Measurements from ENCODE around the gene DCTN1.

Gene DCTN1

GRCh38 chr2:74417197-74417596 is 37.1 kb upstream of the DCTN1 start:
- H3K4me1 Mint-ChIP-seq = peaks cover 57% of the 10 kb centered on the region
- no peak for DNase-seq
- ATAC-seq = no peak
- no peaks in the 10 kb centered on the region for H3K9me3 Mint-ChIP-seq
- H3K27ac Mint-ChIP-seq = no peak overlapping the region
- H3K27me3 Mint-ChIP-seq = peaks cover 17% of the 10 kb centered on the region
- no peak overlapping the region for H3K4me3 Mint-ChIP-seq

- H3K4me3 Mint-ChIP-seq = peak overlapping the region in 1 of 2 donors; percentile 93
- DNase-seq = no peak
- no peaks in the 10 kb centered on the region for H3K9me3 Mint-ChIP-seq
- H3K4me1 Mint-ChIP-seq = peaks cover 55% of the 10 kb centered on the region
- no peak for ATAC-seq
- H3K27me3 Mint-ChIP-seq = peaks cover 17% of the 10 kb centered on the region
- H3K27ac Mint-ChIP-seq = no peak overlapping the region
These were observed 36.7 kb upstream of the DCTN1 start for GRCh38 chr2:74416778-74417177.

GRCh38 chr2:74415762-74416395 is 35.8 kb upstream of the DCTN1 start:
- peaks cover 49% of the 10 kb centered on the region for H3K4me1 Mint-ChIP-seq
- ATAC-seq = no peak
- H3K27ac Mint-ChIP-seq = peak overlapping the region in 1 of 2 donors; percentile 77
- peak overlapping the region; percentile 57 to 93 for H3K4me3 Mint-ChIP-seq
- no peaks in the 10 kb centered on the region for H3K9me3 Mint-ChIP-seq
- DNase-seq = no peak
- H3K27me3 Mint-ChIP-seq = peaks cover 17% of the 10 kb centered on the region

GRCh38 chr2:74414881-74415761 is 35.0 kb upstream of the DCTN1 start:
- H3K27me3 Mint-ChIP-seq = peaks cover 17% of the 10 kb centered on the region
- peaks cover 43% of the 10 kb centered on the region for H3K4me1 Mint-ChIP-seq
- peak in 1 of 2 donors; percentile 34 for DNase-seq
- peak overlapping the region; percentile 76 to 93 for H3K4me3 Mint-ChIP-seq
- peak; percentile 62 for ATAC-seq
- H3K9me3 Mint-ChIP-seq = no peaks in the 10 kb centered on the region
- peak overlapping the region in 1 of 2 donors; percentile 40 for H3K27ac Mint-ChIP-seq

- Mint-ChIP-seq H3K27me3 (peaks cover 17% of the 10 kb centered on the region), H3K4me3 (peak overlapping the region; percentile 76 to 93), H3K27ac (peak overlapping the region in 1 of 2 donors; percentile 87), H3K4me1 (peaks cover 38% of the 10 kb centered on the region), H3K9me3 (no peaks in the 10 kb centered on the region)
- no peak for DNase-seq
- no peak for ATAC-seq
These were observed 34.3 kb upstream of the DCTN1 start for GRCh38 chr2:74414441-74414840.

- Mint-ChIP-seq H3K9me3 (no peaks in the 10 kb centered on the region), H3K4me1 (peaks cover 38% of the 10 kb centered on the region), H3K27me3 (peaks cover 22% of the 10 kb centered on the region), H3K4me3 (no peak overlapping the region), H3K27ac (no peak overlapping the region)
- DNase-seq (no peak), ATAC-seq (no peak)
These were observed 33.0 kb upstream of the DCTN1 start for GRCh38 chr2:74413001-74413698.

- Mint-ChIP-seq H3K4me1 (no peaks in the 10 kb centered on the region), H3K4me3 (no peak overlapping the region), H3K27ac (no peak overlapping the region), H3K9me3 (no peaks in the 10 kb centered on the region), H3K27me3 (peaks cover 8% of the 10 kb centered on the region)
- ATAC-seq = no peak
- DNase-seq = no peak
These were observed 27.6 kb upstream of the DCTN1 start for GRCh38 chr2:74407682-74408081.

GRCh38 chr2:74406035-74406434 is 25.9 kb upstream of the DCTN1 start:
- Mint-ChIP-seq H3K27ac (no peak overlapping the region), H3K4me3 (no peak overlapping the region), H3K4me1 (no peaks in the 10 kb centered on the region), H3K27me3 (peaks cover 8% of the 10 kb centered on the region), H3K9me3 (no peaks in the 10 kb centered on the region)
- ATAC-seq (peak; percentile 55), DNase-seq (no peak)

GRCh38 chr2:74401891-74402290 is 21.8 kb upstream of the DCTN1 start:
- Mint-ChIP-seq H3K4me1 (no peaks in the 10 kb centered on the region), H3K27me3 (no peaks in the 10 kb centered on the region), H3K9me3 (no peaks in the 10 kb centered on the region), H3K4me3 (no peak overlapping the region), H3K27ac (no peak overlapping the region)
- ATAC-seq (no peak), DNase-seq (no peak)

- Mint-ChIP-seq H3K27me3 (no peaks in the 10 kb centered on the region), H3K9me3 (no peaks in the 10 kb centered on the region), H3K27ac (no peak overlapping the region), H3K4me3 (no peak overlapping the region), H3K4me1 (no peaks in the 10 kb centered on the region)
- DNase-seq (no peak), ATAC-seq (peak; percentile 81)
These were observed 19.7 kb upstream of the DCTN1 start for GRCh38 chr2:74399785-74400184.

- Mint-ChIP-seq H3K4me3 (no peak overlapping the region), H3K27me3 (no peaks in the 10 kb centered on the region), H3K9me3 (no peaks in the 10 kb centered on the region), H3K27ac (no peak overlapping the region), H3K4me1 (no peaks in the 10 kb centered on the region)
- DNase-seq (no peak), ATAC-seq (no peak)
These were observed 16.0 kb upstream of the DCTN1 start for GRCh38 chr2:74396149-74396548.

GRCh38 chr2:74393525-74393924 is 13.4 kb upstream of the DCTN1 start:
- Mint-ChIP-seq H3K9me3 (no peaks in the 10 kb centered on the region), H3K4me1 (no peaks in the 10 kb centered on the region), H3K27me3 (no peaks in the 10 kb centered on the region), H3K4me3 (no peak overlapping the region), H3K27ac (no peak overlapping the region)
- no peak for ATAC-seq
- DNase-seq = no peak

- Mint-ChIP-seq H3K9me3 (no peaks in the 10 kb centered on the region), H3K27ac (peak overlapping the region in 1 of 2 donors; percentile 59), H3K4me1 (no peaks in the 10 kb centered on the region), H3K4me3 (peak overlapping the region; percentile 89 to 93), H3K27me3 (no peaks in the 10 kb centered on the region)
- ATAC-seq (no peak), DNase-seq (no peak)
These were observed 12.3 kb upstream of the DCTN1 start for GRCh38 chr2:74392449-74392743.

- peak overlapping the region; percentile 89 to 93 for H3K4me3 Mint-ChIP-seq
- H3K27me3 Mint-ChIP-seq = no peaks in the 10 kb centered on the region
- peak; percentile 89 for ATAC-seq
- peak; percentile 95 to 96 for DNase-seq
- H3K9me3 Mint-ChIP-seq = no peaks in the 10 kb centered on the region
- no peaks in the 10 kb centered on the region for H3K4me1 Mint-ChIP-seq
- peak overlapping the region; percentile 99 to 100 for H3K27ac Mint-ChIP-seq
These were observed 11.7 kb upstream of the DCTN1 start for GRCh38 chr2:74391580-74392448.

- Mint-ChIP-seq H3K4me3 (peak overlapping the region; percentile 89 to 93), H3K9me3 (no peaks in the 10 kb centered on the region), H3K27me3 (no peaks in the 10 kb centered on the region), H3K27ac (peak overlapping the region; percentile 69 to 81), H3K4me1 (no peaks in the 10 kb centered on the region)
- ATAC-seq (peak; percentile 46), DNase-seq (no peak)
These were observed 11.1 kb upstream of the DCTN1 start for GRCh38 chr2:74391209-74391579.
